Measurements from ENCODE around the gene TMPRSS3. TPM values are rescaled to one million over a fixed set of nuclear protein-coding genes. Genes with fewer than 3 reads are reported as not detected.

Gene TMPRSS3
- total RNA-seq, 3 donors from 2014 or later, result 9.2 to 27.2 TPM; not detected in 1

DNA sequence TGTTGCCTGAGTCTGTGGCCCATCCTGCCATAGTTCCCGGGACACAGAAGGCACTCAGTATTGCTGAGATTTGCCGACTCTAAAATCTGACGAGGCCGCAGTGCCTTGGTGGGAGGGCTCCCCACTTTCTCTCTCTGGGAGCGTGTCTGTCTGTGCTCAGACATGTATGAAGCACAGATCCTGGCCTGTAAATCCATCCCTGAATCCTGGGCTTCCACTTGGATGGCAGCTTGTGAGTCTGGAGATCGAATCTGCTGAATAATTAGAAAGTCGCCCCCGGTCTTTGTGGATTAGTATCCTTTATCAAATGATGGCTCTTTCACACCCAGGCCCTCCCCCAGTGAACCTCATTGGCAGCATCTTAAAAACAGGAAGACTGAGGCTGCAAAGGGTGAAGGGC, 18.2 kb upstream of the TMPRSS3 start:
- H3K36me3 ChIP-seq, result no peaks in the 10 kb centered on the region
- no peaks in the 10 kb centered on the region for H3K27me3 ChIP-seq
- H3K4me3 ChIP-seq, result no peak overlapping the region
- no peak for DNase-seq (ENCODE audit: low spot score in 2 of 2)
- H3K27ac ChIP-seq, result no peak overlapping the region
- no peaks in the 10 kb centered on the region for H3K4me1 ChIP-seq
- intact Hi-C loops (cut with DNase I; ENCODE audit: low total_unique reads), result no loop called here
- TF ChIP-seq, protein P1, sequence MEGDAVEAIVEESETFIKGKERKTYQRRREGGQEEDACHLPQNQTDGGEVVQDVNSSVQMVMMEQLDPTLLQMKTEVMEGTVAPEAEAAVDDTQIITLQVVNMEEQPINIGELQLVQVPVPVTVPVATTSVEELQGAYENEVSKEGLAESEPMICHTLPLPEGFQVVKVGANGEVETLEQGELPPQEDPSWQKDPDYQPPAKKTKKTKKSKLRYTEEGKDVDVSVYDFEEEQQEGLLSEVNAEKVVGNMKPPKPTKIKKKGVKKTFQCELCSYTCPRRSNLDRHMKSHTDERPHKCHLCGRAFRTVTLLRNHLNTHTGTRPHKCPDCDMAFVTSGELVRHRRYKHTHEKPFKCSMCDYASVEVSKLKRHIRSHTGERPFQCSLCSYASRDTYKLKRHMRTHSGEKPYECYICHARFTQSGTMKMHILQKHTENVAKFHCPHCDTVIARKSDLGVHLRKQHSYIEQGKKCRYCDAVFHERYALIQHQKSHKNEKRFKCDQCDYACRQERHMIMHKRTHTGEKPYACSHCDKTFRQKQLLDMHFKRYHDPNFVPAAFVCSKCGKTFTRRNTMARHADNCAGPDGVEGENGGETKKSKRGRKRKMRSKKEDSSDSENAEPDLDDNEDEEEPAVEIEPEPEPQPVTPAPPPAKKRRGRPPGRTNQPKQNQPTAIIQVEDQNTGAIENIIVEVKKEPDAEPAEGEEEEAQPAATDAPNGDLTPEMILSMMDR (IDR thresholded peaks at IDR 0.05), result no peak
- TF ChIP-seq POLR2A (IDR thresholded peaks at IDR 0.05), result no peak
- TF ChIP-seq POLR2AphosphoS5 (IDR thresholded peaks at IDR 0.05), result no peak
- no peaks in the 10 kb centered on the region for H3K9me3 ChIP-seq

- H3K4me3 ChIP-seq, result no peak overlapping the region
- no peak for DNase-seq (ENCODE audit: low spot score in 2 of 2)
- no peaks in the 10 kb centered on the region for H3K4me1 ChIP-seq
- no peak overlapping the region for H3K27ac ChIP-seq
- no peaks in the 10 kb centered on the region for H3K9me3 ChIP-seq
- intact Hi-C loops (cut with DNase I; ENCODE audit: low total_unique reads), result no loop called here
- H3K27me3 ChIP-seq, result no peaks in the 10 kb centered on the region
- H3K36me3 ChIP-seq, result no peaks in the 10 kb centered on the region
- TF ChIP-seq POLR2A (IDR thresholded peaks at IDR 0.05), result no peak
- no peak for TF ChIP-seq POLR2AphosphoS5 (IDR thresholded peaks at IDR 0.05)
- TF ChIP-seq, protein P1 (IDR thresholded peaks at IDR 0.05), result no peak
Observed at GRCh38 chr21:42413500-42413899, 17.6 kb upstream of the TMPRSS3 start.

DNA sequence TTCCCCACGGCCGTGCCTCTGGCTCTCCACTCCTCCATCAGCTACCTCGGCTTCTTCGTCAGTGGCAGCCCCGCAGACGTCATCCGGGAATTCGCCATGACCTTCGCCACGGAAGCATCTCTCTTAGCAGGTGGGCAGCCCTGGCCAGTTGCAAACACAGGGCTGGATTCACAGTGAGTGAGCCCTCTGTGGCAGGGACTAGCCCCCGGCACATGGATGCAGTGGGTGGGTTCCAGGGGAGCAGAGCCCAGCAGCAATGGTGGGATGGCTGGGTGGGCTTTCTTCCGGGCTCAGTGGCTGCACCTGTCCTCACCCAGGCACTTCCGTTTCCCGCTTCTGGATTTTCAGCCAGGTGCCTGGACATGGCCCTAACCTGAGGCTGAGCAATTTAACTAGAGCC, 17.2 kb upstream of the TMPRSS3 start:
- Histone ChIP-seq H3K27me3 (no peaks in the 10 kb centered on the region), H3K4me3 (no peak overlapping the region), H3K27ac (no peak overlapping the region), H3K9me3 (no peaks in the 10 kb centered on the region), H3K4me1 (no peaks in the 10 kb centered on the region), H3K36me3 (no peaks in the 10 kb centered on the region)
- intact Hi-C loops (cut with DNase I; ENCODE audit: low total_unique reads), result no loop called here
- DNase-seq (ENCODE audit: low spot score in 2 of 2), result no peak
- TF ChIP-seq, protein P1 (IDR thresholded peaks at IDR 0.05), result no peak
- no peak for TF ChIP-seq POLR2AphosphoS5 (IDR thresholded peaks at IDR 0.05)
- no peak for TF ChIP-seq POLR2A (IDR thresholded peaks at IDR 0.05)

GRCh38 chr21:42412636-42412933, 16.7 kb upstream of the TMPRSS3 start:
- intact Hi-C loops (cut with DNase I; ENCODE audit: low total_unique reads), result no loop called here
- no peak for DNase-seq (ENCODE audit: low spot score in 2 of 2)
- Histone ChIP-seq H3K9me3 (no peaks in the 10 kb centered on the region), H3K4me3 (no peak overlapping the region), H3K27ac (no peak overlapping the region), H3K4me1 (no peaks in the 10 kb centered on the region), H3K27me3 (no peaks in the 10 kb centered on the region), H3K36me3 (no peaks in the 10 kb centered on the region)
- TF ChIP-seq POLR2A (IDR thresholded peaks at IDR 0.05) (no peak), POLR2AphosphoS5 (IDR thresholded peaks at IDR 0.05) (no peak)
- TF ChIP-seq, protein P1 (IDR thresholded peaks at IDR 0.05), result no peak

- H3K4me3 ChIP-seq, result no peak overlapping the region
- H3K27me3 ChIP-seq, result no peaks in the 10 kb centered on the region
- no peaks in the 10 kb centered on the region for H3K36me3 ChIP-seq
- H3K9me3 ChIP-seq, result no peaks in the 10 kb centered on the region
- H3K27ac ChIP-seq, result no peak overlapping the region
- TF ChIP-seq, protein P1 (IDR thresholded peaks at IDR 0.05), result no peak
- TF ChIP-seq POLR2AphosphoS5 (IDR thresholded peaks at IDR 0.05) (no peak), POLR2A (IDR thresholded peaks at IDR 0.05) (no peak)
- H3K4me1 ChIP-seq, result no peaks in the 10 kb centered on the region
- intact Hi-C loops (cut with DNase I; ENCODE audit: low total_unique reads), result no loop called here
- no peak for DNase-seq (ENCODE audit: low spot score in 2 of 2)
Observed at GRCh38 chr21:42411891-42412635, 16.2 kb upstream of the TMPRSS3 start.
